Uterus (tissue), 2 donors: ENCODE data around the gene CIBAR2.

Experiments
- POLR2A ChIP-seq, 2 donors: fragments of 450-650 bp; IDR thresholded peaks; one replicate each; pipeline ENCODE4 v1.6.1; 2016; ENCODE audit warnings: antibody characterized with exemption in 2 of 2, mild to moderate bottlenecking in 1 of 2, moderate library complexity in 1 of 2
- TF ChIP-seq, protein P1 (sequence below), 4 experiments: fragments of 200-600 bp in 2 of 4; fragments of 450-650 bp in 2 of 4; sonication (generic) in 2 of 4; IDR thresholded peaks; one replicate each; pipeline ENCODE4 v1.5.1; 2016 to 2019; ENCODE audit warnings: antibody characterized with exemption in 4 of 4, mild to moderate bottlenecking in 2 of 4, moderate library complexity in 1 of 4

DNA sequence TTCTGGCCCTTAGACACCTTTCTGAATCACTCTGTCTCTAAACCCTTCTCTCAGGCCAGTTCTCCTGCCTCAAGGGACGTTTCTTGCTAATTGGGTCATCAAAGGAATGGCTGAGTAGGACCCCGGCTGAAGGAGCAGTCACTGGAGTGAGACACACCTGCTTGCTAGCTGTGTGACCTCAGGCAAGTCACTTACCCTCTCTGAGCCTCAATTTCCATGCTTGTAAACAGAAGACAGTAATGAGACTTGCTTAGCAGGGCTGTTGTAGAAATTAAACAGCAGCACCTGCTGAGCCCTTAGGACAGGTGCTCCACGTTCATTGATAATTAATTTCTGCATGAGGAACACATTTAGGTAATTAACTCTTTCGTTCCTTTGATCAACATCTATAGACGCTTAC is 6.8 kb downstream of the CIBAR2 start:
- TF ChIP-seq, protein P1, sequence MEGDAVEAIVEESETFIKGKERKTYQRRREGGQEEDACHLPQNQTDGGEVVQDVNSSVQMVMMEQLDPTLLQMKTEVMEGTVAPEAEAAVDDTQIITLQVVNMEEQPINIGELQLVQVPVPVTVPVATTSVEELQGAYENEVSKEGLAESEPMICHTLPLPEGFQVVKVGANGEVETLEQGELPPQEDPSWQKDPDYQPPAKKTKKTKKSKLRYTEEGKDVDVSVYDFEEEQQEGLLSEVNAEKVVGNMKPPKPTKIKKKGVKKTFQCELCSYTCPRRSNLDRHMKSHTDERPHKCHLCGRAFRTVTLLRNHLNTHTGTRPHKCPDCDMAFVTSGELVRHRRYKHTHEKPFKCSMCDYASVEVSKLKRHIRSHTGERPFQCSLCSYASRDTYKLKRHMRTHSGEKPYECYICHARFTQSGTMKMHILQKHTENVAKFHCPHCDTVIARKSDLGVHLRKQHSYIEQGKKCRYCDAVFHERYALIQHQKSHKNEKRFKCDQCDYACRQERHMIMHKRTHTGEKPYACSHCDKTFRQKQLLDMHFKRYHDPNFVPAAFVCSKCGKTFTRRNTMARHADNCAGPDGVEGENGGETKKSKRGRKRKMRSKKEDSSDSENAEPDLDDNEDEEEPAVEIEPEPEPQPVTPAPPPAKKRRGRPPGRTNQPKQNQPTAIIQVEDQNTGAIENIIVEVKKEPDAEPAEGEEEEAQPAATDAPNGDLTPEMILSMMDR (IDR thresholded peaks at IDR 0.05): no peak
- TF ChIP-seq POLR2A (IDR thresholded peaks at IDR 0.05): no peak
